Measurements from ENCODE around the gene TTBK2. TPM values are rescaled to one million over a fixed set of nuclear protein-coding genes. Genes with fewer than 3 reads are reported as not detected.

Gene TTBK2
- total RNA-seq, 1 experiment from 2014 or later = 17.2 TPM

- Histone ChIP-seq H3K4me3 (ENCODE audit: low read depth in 2 of 2, low read length in 2 of 2) (no peak overlapping the region), H3K36me3 (ENCODE audit: control insufficient read depth, insufficient read depth, low read length) (no peaks in the 10 kb centered on the region; the same call in none of the 2 replicates), H3K9me3 (ENCODE audit: control insufficient read depth, insufficient read depth, low read depth, low read length) (no peaks in the 10 kb centered on the region), H3K27me3 (ENCODE audit: control insufficient read depth, insufficient read depth, low read length) (no peaks in the 10 kb centered on the region), H3K27ac (ENCODE audit: low read length) (no peak overlapping the region), H3K4me1 (ENCODE audit: control insufficient read depth, insufficient read depth, low read length) (no peaks in the 10 kb centered on the region)
- TF ChIP-seq REST (IDR thresholded peaks at IDR 0.05; ENCODE audit: insufficient read depth in 1 of 2, low read depth in 2 of 2, low read length in 1 of 2) (no peak), POLR2AphosphoS5 (IDR thresholded peaks at IDR 0.05; ENCODE audit: low read depth, low read length) (no peak)
- intact Hi-C loops (cut with micrococcal nuclease; ENCODE audit: unreplicated experiment) = no loop called here
- ATAC-seq (no peak), DNase-seq (ENCODE audit: low read depth, low spot score) (no peak)
- POLR2A ChIA-PET = interaction anchor here (0.5 to 0.6 kb wide), 2 partner anchors 25 to 649 kb away, joined by 3 to 6 read pairs; partner anchors contain the start of genes TUBGCP4 and ZSCAN29
- in situ Hi-C loops (cut with HindIII; ENCODE audit: low pct_unique_long_range_greater_than_20kb, low sequenced_read_pairs) = no loop called here
- CTCF ChIA-PET = no interaction called here
- no TSS peak for BruUV-seq (replicated peaks)
Observed at GRCh38 chr15:42721916-42722315, 198.7 kb downstream of the TTBK2 start.

- Histone ChIP-seq H3K4me3 (ENCODE audit: low read depth in 2 of 2, low read length in 2 of 2) (no peak overlapping the region), H3K27ac (ENCODE audit: low read length) (no peak overlapping the region), H3K36me3 (ENCODE audit: control insufficient read depth, insufficient read depth, low read length) (no peaks in the 10 kb centered on the region; the same call in none of the 2 replicates), H3K27me3 (ENCODE audit: control insufficient read depth, insufficient read depth, low read length) (no peaks in the 10 kb centered on the region), H3K9me3 (ENCODE audit: control insufficient read depth, insufficient read depth, low read depth, low read length) (no peaks in the 10 kb centered on the region), H3K4me1 (ENCODE audit: control insufficient read depth, insufficient read depth, low read length) (no peaks in the 10 kb centered on the region)
- in situ Hi-C loops (cut with HindIII; ENCODE audit: low pct_unique_long_range_greater_than_20kb, low sequenced_read_pairs) (no loop called here), intact Hi-C loops (cut with micrococcal nuclease; ENCODE audit: unreplicated experiment) (no loop called here)
- ATAC-seq = no peak
- DNase-seq (ENCODE audit: low read depth, low spot score) = no peak
- CTCF ChIA-PET = no interaction called here
- POLR2A ChIA-PET = no interaction called here
- no TSS peak for BruUV-seq (replicated peaks)
- TF ChIP-seq POLR2AphosphoS5 (IDR thresholded peaks at IDR 0.05; ENCODE audit: low read depth, low read length) (no peak), CTCF (IDR thresholded peaks at IDR 0.05) (no peak), SIN3A (IDR thresholded peaks at IDR 0.05; ENCODE audit: borderline replicate concordance, insufficient read depth, low read depth, low read length) (no peak), TCF7L2 (IDR thresholded peaks at IDR 0.05; ENCODE audit: low read depth, low read length) (no peak), REST (IDR thresholded peaks at IDR 0.05; ENCODE audit: insufficient read depth in 1 of 2, low read depth in 2 of 2, low read length in 1 of 2) (no peak)
Observed at GRCh38 chr15:42721016-42721415, 199.6 kb downstream of the TTBK2 start.

Measured in Panc1 (cell line).